ENCODE results near the gene DET1.
"Not testable (repeated sequence)": the region's sequence is repeated elsewhere in the genome, so short reads cannot be mapped to it uniquely, and the experiment has no call there.

DET1 gene

DNA sequence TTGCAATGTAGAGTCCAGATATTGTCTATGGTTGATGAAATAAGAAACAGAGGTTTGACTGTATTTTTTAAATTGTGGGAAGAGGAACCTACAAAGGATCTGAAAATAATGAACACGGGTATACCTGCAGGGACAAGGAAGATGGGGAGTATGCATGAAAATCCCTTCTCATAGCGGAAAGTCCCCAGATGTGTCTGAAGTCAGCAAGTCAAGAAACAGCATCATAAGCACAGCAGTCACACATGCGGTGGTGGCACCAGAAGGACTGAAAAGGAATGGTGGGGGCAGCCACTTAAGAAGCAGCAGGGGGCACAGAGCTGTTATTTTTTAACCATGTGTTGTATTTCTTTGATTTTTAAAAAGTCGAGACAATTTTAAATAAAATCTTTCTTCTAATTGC lies 74.3 kb downstream of the DET1 start:
- H3K36me3 ChIP-seq (replicated peaks; ENCODE audit: insufficient read depth, low read length): 0 out of 2 replicates have a peak, but pooled peaks cover 5% of the 10 kb centered on the region
- H3K4me2 ChIP-seq (ENCODE audit: low read depth, low read length): no peak overlapping the region
- no peak overlapping the region for H3K9ac ChIP-seq (ENCODE audit: low read length)
- no peak for DNase-seq
- H4K20me1 ChIP-seq (ENCODE audit: insufficient read depth, low read length): no peaks in the 10 kb centered on the region
- H3K4me3 ChIP-seq (ENCODE audit: low read length): no peak overlapping the region
- peaks cover 30% of the 10 kb centered on the region for H3K79me2 ChIP-seq (ENCODE audit: low read length)
- no peak overlapping the region for H2AFZ ChIP-seq (ENCODE audit: low read length)
- no peak for TF ChIP-seq EZH2phosphoT487 (IDR thresholded peaks at IDR 0.05; ENCODE audit: low read length)
- TF ChIP-seq, protein P1, sequence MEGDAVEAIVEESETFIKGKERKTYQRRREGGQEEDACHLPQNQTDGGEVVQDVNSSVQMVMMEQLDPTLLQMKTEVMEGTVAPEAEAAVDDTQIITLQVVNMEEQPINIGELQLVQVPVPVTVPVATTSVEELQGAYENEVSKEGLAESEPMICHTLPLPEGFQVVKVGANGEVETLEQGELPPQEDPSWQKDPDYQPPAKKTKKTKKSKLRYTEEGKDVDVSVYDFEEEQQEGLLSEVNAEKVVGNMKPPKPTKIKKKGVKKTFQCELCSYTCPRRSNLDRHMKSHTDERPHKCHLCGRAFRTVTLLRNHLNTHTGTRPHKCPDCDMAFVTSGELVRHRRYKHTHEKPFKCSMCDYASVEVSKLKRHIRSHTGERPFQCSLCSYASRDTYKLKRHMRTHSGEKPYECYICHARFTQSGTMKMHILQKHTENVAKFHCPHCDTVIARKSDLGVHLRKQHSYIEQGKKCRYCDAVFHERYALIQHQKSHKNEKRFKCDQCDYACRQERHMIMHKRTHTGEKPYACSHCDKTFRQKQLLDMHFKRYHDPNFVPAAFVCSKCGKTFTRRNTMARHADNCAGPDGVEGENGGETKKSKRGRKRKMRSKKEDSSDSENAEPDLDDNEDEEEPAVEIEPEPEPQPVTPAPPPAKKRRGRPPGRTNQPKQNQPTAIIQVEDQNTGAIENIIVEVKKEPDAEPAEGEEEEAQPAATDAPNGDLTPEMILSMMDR (IDR thresholded peaks at IDR 0.05; ENCODE audit: low read length): no peak
- 0 out of 2 replicates have a peak, but pooled peaks cover 3% of the 10 kb centered on the region for H3K4me1 ChIP-seq (ENCODE audit: low read length)
- H3K9me2 ChIP-seq (replicated peaks; ENCODE audit: insufficient read depth, low read length): no peaks in the 10 kb centered on the region
- H3F3A ChIP-seq (ENCODE audit: insufficient read depth, low read length): 0 out of 2 replicates have a peak, but pooled peaks cover 3% of the 10 kb centered on the region
- H3K9me3 ChIP-seq (replicated peaks; ENCODE audit: insufficient read depth, low read length): no peaks in the 10 kb centered on the region
- H3K27me3 ChIP-seq (replicated peaks; ENCODE audit: insufficient read depth, low read length): no peaks in the 10 kb centered on the region
- no peak overlapping the region for H3K27ac ChIP-seq (ENCODE audit: low read length)

DNA sequence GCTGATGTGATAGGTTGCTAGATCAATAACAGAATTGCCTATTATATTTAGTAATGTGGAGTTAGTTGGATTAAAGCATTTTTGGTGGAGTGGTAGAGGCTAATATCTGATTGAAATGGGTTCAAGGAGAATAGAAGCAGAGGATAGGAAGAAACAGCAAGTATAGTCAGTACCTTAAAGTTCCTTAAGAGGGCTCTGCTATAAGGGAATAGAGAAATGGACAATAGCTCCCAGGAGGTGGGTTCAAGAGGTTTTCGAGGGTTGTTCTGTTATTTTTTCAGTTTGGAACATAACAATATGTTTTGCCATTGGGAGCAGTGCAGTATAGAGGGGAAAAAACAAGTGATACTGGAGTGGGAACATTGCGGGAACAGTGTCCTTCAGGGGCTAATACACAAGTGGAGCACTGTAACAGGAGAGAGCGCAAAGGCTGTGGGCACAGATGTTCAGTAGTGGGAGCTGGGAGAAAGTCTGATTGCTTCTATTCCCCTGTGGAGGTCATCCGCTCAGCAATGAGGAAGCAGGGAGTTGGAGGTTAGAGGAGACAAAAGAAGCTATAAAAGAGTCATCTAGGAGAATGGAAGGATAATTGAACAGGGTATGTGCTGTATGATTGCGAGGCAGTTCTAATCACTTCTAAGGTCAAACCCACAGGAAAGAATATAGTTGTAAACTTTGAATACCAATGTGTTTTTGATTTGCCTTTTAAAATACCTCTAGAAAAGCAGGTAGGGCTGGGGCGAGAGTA lies 75.7 kb downstream of the DET1 start:
- H3K27ac ChIP-seq (ENCODE audit: low read length): no peak overlapping the region
- H3K4me3 ChIP-seq (ENCODE audit: low read length): no peak overlapping the region
- 0 out of 2 replicates have a peak, but pooled peaks cover under 1% of the 10 kb centered on the region for H3F3A ChIP-seq (ENCODE audit: insufficient read depth, low read length)
- no peaks in the 10 kb centered on the region for H3K9me2 ChIP-seq (replicated peaks; ENCODE audit: insufficient read depth, low read length)
- no peaks in the 10 kb centered on the region for H3K27me3 ChIP-seq (replicated peaks; ENCODE audit: insufficient read depth, low read length)
- H3K9ac ChIP-seq (ENCODE audit: low read length): no peak overlapping the region
- H2AFZ ChIP-seq (ENCODE audit: low read length): no peak overlapping the region
- peak; percentile 3 for DNase-seq
- no peak overlapping the region for H3K4me2 ChIP-seq (ENCODE audit: low read depth, low read length)
- H3K9me3 ChIP-seq (replicated peaks; ENCODE audit: insufficient read depth, low read length): no peaks in the 10 kb centered on the region
- peaks cover 44% of the 10 kb centered on the region for H3K79me2 ChIP-seq (ENCODE audit: low read length)
- 0 out of 2 replicates have a peak, but pooled peaks cover 5% of the 10 kb centered on the region for H3K36me3 ChIP-seq (replicated peaks; ENCODE audit: insufficient read depth, low read length)
- no peaks in the 10 kb centered on the region for H4K20me1 ChIP-seq (ENCODE audit: insufficient read depth, low read length)
- H3K4me1 ChIP-seq (ENCODE audit: low read length): peaks cover 11% of the 10 kb centered on the region
- TF ChIP-seq EZH2phosphoT487 (IDR thresholded peaks at IDR 0.05; ENCODE audit: low read length): no peak
- TF ChIP-seq, protein P1 (IDR thresholded peaks at IDR 0.05; ENCODE audit: low read length): 0 out of 2 replicates have a peak, but pooled peaks have one; percentile 13

DNA sequence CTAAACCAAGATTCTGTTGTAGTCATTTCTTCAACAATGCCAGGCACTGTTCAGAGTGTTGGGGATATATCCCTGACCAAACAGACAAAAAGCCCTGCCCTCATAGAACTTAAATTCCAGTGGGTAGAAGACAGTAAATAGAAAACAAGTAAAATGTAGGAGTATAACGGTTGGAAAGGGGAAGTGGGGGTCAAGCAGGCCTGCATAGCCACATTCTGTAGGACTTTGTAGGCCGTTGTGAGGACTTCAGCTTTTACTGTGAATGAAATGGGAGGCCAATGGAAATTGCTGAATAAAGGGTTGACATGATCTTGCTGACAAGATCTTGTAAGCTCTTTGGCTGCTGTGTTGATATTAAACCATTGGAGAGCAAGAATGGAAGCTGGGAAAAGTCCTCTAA lies 77.2 kb downstream of the DET1 start:
- Histone ChIP-seq H3K9me3 (replicated peaks; ENCODE audit: insufficient read depth, low read length) (no peaks in the 10 kb centered on the region), H3K9ac (ENCODE audit: low read length) (no peak overlapping the region), H4K20me1 (ENCODE audit: insufficient read depth, low read length) (no peaks in the 10 kb centered on the region), H3K36me3 (replicated peaks; ENCODE audit: insufficient read depth, low read length) (0 out of 2 replicates have a peak, but pooled peaks cover 7% of the 10 kb centered on the region), H3K27me3 (replicated peaks; ENCODE audit: insufficient read depth, low read length) (no peaks in the 10 kb centered on the region), H3K9me2 (replicated peaks; ENCODE audit: insufficient read depth, low read length) (no peaks in the 10 kb centered on the region), H3K4me2 (ENCODE audit: low read depth, low read length) (no peak overlapping the region), H3K27ac (ENCODE audit: low read length) (no peak overlapping the region), H3K4me1 (ENCODE audit: low read length) (peaks cover 11% of the 10 kb centered on the region), H3K4me3 (ENCODE audit: low read length) (no peak overlapping the region), H3F3A (ENCODE audit: insufficient read depth, low read length) (no peaks in the 10 kb centered on the region), H2AFZ (ENCODE audit: low read length) (no peak overlapping the region), H3K79me2 (ENCODE audit: low read length) (peaks cover 57% of the 10 kb centered on the region)
- TF ChIP-seq EZH2 (optimal IDR thresholded peaks at IDR 0.05; ENCODE audit: low read depth, low read length) (no peak), EZH2phosphoT487 (IDR thresholded peaks at IDR 0.05; ENCODE audit: low read length) (no peak)
- TF ChIP-seq, protein P1 (IDR thresholded peaks at IDR 0.05; ENCODE audit: low read length): no peak
- DNase-seq: no peak

DNA sequence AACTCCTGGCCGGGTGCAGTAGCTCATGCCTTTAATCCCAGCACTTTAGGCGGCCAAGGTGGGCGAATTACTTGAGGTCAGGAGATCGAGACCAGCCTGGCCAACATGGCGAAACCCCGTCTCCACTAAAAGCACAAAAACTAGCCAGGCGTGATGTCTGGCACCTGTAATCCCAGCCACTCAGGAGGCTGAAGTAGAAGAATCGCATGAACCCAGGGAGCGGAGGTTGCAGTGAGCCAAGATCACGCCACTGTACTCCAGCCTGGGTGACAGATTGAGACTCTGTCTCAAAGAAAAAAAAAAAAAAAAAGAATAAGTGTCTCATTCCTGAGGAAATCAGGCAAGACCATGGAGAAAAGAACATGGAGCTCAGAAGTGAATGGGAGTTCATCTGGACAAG lies 77.8 kb downstream of the DET1 start:
- H4K20me1 ChIP-seq (ENCODE audit: insufficient read depth, low read length); H3K9ac ChIP-seq (ENCODE audit: low read length); H3K27ac ChIP-seq (ENCODE audit: low read length); DNase-seq; H3K9me3 ChIP-seq (replicated peaks; ENCODE audit: insufficient read depth, low read length); H3F3A ChIP-seq (ENCODE audit: insufficient read depth, low read length); H2AFZ ChIP-seq (ENCODE audit: low read length); H3K9me2 ChIP-seq (replicated peaks; ENCODE audit: insufficient read depth, low read length); H3K27me3 ChIP-seq (replicated peaks; ENCODE audit: insufficient read depth, low read length): not testable (repeated sequence)
- peak overlapping the region; percentile 88 for H3K4me2 ChIP-seq (ENCODE audit: low read depth, low read length)
- H3K4me1 ChIP-seq (ENCODE audit: low read length): peaks cover 11% of the 10 kb centered on the region
- peaks cover 57% of the 10 kb centered on the region for H3K79me2 ChIP-seq (ENCODE audit: low read length)
- H3K36me3 ChIP-seq (replicated peaks; ENCODE audit: insufficient read depth, low read length): 0 out of 2 replicates have a peak, but pooled peaks cover 11% of the 10 kb centered on the region
- H3K4me3 ChIP-seq (ENCODE audit: low read length): peak overlapping the region; percentile 89; the same call in 1 of the 2 replicates

All from MM.1S (cell line).